ENCODE data around the gene CLK2.

GRCh38 chr1:155296661-155297060 lies 23.4 kb upstream of the CLK2 start:
- TF ChIP-seq, protein P1, sequence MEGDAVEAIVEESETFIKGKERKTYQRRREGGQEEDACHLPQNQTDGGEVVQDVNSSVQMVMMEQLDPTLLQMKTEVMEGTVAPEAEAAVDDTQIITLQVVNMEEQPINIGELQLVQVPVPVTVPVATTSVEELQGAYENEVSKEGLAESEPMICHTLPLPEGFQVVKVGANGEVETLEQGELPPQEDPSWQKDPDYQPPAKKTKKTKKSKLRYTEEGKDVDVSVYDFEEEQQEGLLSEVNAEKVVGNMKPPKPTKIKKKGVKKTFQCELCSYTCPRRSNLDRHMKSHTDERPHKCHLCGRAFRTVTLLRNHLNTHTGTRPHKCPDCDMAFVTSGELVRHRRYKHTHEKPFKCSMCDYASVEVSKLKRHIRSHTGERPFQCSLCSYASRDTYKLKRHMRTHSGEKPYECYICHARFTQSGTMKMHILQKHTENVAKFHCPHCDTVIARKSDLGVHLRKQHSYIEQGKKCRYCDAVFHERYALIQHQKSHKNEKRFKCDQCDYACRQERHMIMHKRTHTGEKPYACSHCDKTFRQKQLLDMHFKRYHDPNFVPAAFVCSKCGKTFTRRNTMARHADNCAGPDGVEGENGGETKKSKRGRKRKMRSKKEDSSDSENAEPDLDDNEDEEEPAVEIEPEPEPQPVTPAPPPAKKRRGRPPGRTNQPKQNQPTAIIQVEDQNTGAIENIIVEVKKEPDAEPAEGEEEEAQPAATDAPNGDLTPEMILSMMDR (IDR thresholded peaks at IDR 0.05; ENCODE audit: control extremely low read depth in 1 of 3, insufficient read depth in 1 of 3, low read depth in 1 of 3, low read length in 3 of 3) = no peak
- TF ChIP-seq, protein P2, sequence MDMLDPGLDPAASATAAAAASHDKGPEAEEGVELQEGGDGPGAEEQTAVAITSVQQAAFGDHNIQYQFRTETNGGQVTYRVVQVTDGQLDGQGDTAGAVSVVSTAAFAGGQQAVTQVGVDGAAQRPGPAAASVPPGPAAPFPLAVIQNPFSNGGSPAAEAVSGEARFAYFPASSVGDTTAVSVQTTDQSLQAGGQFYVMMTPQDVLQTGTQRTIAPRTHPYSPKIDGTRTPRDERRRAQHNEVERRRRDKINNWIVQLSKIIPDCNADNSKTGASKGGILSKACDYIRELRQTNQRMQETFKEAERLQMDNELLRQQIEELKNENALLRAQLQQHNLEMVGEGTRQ (IDR thresholded peaks at IDR 0.05; ENCODE audit: low read length) = no peak
- TF ChIP-seq JUND (IDR thresholded peaks at IDR 0.05; ENCODE audit: low read length) = no peak
- TF ChIP-seq POLR2AphosphoS5 (IDR thresholded peaks at IDR 0.05; ENCODE audit: low read depth, low read length) = no peak
- TF ChIP-seq EP300 (IDR thresholded peaks at IDR 0.05; ENCODE audit: borderline replicate concordance in 1 of 2, low read depth in 2 of 2, low read length in 2 of 2) = no peak
- TF ChIP-seq RAD21 (IDR thresholded peaks at IDR 0.05 in 1 of 2, conservative IDR thresholded peaks at IDR 0.05 in 1 of 2; ENCODE audit: low read depth in 2 of 2, low read length in 2 of 2) = no peak
- no peak for TF ChIP-seq POLR2A (IDR thresholded peaks at IDR 0.05; ENCODE audit: control extremely low read depth in 1 of 2, low read depth in 2 of 2, low read length in 2 of 2)
- TF ChIP-seq CBX5 (IDR thresholded peaks at IDR 0.05; ENCODE audit: low read depth, low read length) = no peak
- TF ChIP-seq RFX5 (IDR thresholded peaks at IDR 0.05; ENCODE audit: borderline replicate concordance, low read depth, low read length) = no peak

Measured in H1 (cell line).